CD4-positive, alpha-beta memory T cell (primary cell): Measurements from ENCODE around the gene TSGA10IP. TPM values are rescaled to one million over a fixed set of nuclear protein-coding genes. Genes with fewer than 3 reads are reported as not detected.
"Not testable (repeated sequence)": the region's sequence is repeated elsewhere in the genome, so short reads cannot be mapped to it uniquely, and the experiment has no call there.

ENCODE experiments used
- CTCF ChIA-PET: fragments of 350-600 bp; sonication (Branson Sonifier 250); formaldehyde crosslinking; loops from one replicate; lab custom pipeline; 2021; ENCODE audit warnings: inconsistent platforms; ENCODE audit not compliant: partially characterized antibody; lab: Charles Lee
- POLR2A ChIA-PET: fragments of 350-600 bp; sonication (Branson Sonifier 250); formaldehyde crosslinking; loops from one replicate; lab custom pipeline; 2021; ENCODE audit not compliant: partially characterized antibody; lab: Charles Lee
- DNase-seq, 5 donors: peaks; one replicate each; pipeline versions ENCODE4 v3.0.0 to v3.0.0-alpha.2; 2020 to 2022; ENCODE audit warnings: mixed read lengths in 1 of 5
- H3K27ac ChIP-seq: one replicate; pipeline ENCODE4 v1.7.0; 2013; ENCODE audit warnings: low read depth, low read length
- H3K27me3 ChIP-seq: 2 replicates; pipeline ENCODE4 v1.7.0; 2013; ENCODE audit warnings: mild to moderate bottlenecking, low read length, moderate library complexity; ENCODE audit not compliant: insufficient read depth
- H3K36me3 ChIP-seq: 2 replicates; pipeline ENCODE4 v1.7.0; 2013; ENCODE audit warnings: mild to moderate bottlenecking, low read length, moderate library complexity; ENCODE audit not compliant: insufficient read depth
- H3K4me1 ChIP-seq: 2 replicates; pipeline ENCODE4 v1.7.0; 2013; ENCODE audit warnings: mild to moderate bottlenecking, low read length, moderate library complexity; ENCODE audit not compliant: insufficient read depth
- H3K4me3 ChIP-seq, 2 donors: one replicate each; pipeline ENCODE4 v1.7.0; 2013; ENCODE audit warnings: low read length in 2 of 2, mild to moderate bottlenecking in 1 of 2
- H3K9me3 ChIP-seq, 2 donors: one replicate each; pipeline ENCODE4 v1.7.0; 2013; ENCODE audit warnings: low read length in 2 of 2, control low read depth in 1 of 2; ENCODE audit not compliant: control insufficient read depth in 1 of 2
- H3K27ac Mint-ChIP-seq, 7 donors: one replicate each; pipeline ENCODE4 v1.8.0; 2020 to 2021; ENCODE audit warnings: mixed read lengths in 7 of 7, mild to moderate bottlenecking in 6 of 7, inconsistent platforms in 3 of 7, moderate library complexity in 3 of 7
- H3K27me3 Mint-ChIP-seq, 2 donors: one replicate each; pipeline ENCODE4 v1.8.0; 2020 to 2021; ENCODE audit warnings: mixed read lengths in 2 of 2
- H3K36me3 Mint-ChIP-seq, 2 donors: one replicate each; pipeline ENCODE4 v1.8.0; 2020 to 2021; ENCODE audit warnings: mixed read lengths in 2 of 2, inconsistent platforms in 1 of 2, mild to moderate bottlenecking in 1 of 2
- H3K4me1 Mint-ChIP-seq, 4 donors: one replicate each; pipeline ENCODE4 v1.8.0; 2020 to 2021; ENCODE audit warnings: mixed read lengths in 4 of 4, mild to moderate bottlenecking in 1 of 4
- H3K4me3 Mint-ChIP-seq, 8 donors: one replicate each; pipeline ENCODE4 v1.8.0; 2020 to 2021; ENCODE audit warnings: mixed read lengths in 8 of 8, mild to moderate bottlenecking in 7 of 8, moderate library complexity in 6 of 8, inconsistent platforms in 3 of 8
- H3K9me3 Mint-ChIP-seq, 8 donors: one replicate each; pipeline ENCODE4 v1.8.0; 2020 to 2021; ENCODE audit warnings: mixed read lengths in 8 of 8, mild to moderate bottlenecking in 5 of 8, inconsistent platforms in 3 of 8, moderate library complexity in 1 of 8
- intact Hi-C: fragments of 100-400 bp; cut with micrococcal nuclease; formaldehyde crosslinking; loops from one replicate; pipeline ENCODE4 v1.15.1; 2023
- polyA plus RNA-seq, 2 donors: library from polyadenylated mRNA; unstranded; fragments of 300-500 nt; fragmentation: Illumina TruSeq; gene quantifications; one replicate each; pipeline ENCODE4 v1.2.3, GENCODE V29; 2021
- total RNA-seq, 2 experiments: library from RNA; stranded (reverse); gene quantifications; one replicate each; pipeline ENCODE4 v1.2.3, GENCODE V29; 2021

The TSGA10IP gene
- total and polyA plus RNA-seq, 4 experiments from 2014 or later = not detected

DNA sequence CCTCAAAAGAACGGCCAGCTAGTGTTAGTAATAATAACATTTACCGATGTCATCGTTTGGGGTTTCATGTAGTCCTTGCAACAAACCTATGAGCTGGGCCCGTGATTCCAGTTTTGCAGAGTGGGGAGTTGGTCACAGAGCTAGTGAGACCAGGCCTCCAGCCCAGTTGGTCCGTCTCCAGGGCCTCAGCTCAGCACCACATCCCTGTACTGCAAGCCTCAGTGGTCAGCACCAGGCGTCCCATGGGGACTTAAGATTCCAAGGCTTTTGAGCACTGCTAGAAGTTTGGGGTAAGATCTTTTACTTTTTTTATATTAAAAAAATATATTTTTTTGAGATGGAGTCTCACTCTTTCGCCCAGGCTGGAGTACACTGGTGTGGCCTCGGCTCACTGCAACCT is 1.1 kb upstream of the TSGA10IP start:
- H3K27ac ChIP-seq = no peak overlapping the region
- H3K36me3 Mint-ChIP-seq = no peaks in the 10 kb centered on the region
- no peaks in the 10 kb centered on the region for H3K9me3 Mint-ChIP-seq
- no peak overlapping the region for H3K4me3 Mint-ChIP-seq
- no peaks in the 10 kb centered on the region for H3K9me3 ChIP-seq
- intact Hi-C loops = no loop called here
- H3K27me3 Mint-ChIP-seq = no peaks in the 10 kb centered on the region
- POLR2A ChIA-PET = no interaction called here
- H3K27me3 ChIP-seq = no peaks in the 10 kb centered on the region
- no peaks in the 10 kb centered on the region for H3K4me1 Mint-ChIP-seq
- no peak overlapping the region for H3K27ac Mint-ChIP-seq
- H3K4me1 ChIP-seq = no peaks in the 10 kb centered on the region
- CTCF ChIA-PET = no interaction called here
- no peak overlapping the region for H3K4me3 ChIP-seq
- DNase-seq = no peak
- H3K36me3 ChIP-seq = no peaks in the 10 kb centered on the region

GRCh38 chr11:65944767-65945166 is 513 bp upstream of the TSGA10IP start:
- H3K27ac ChIP-seq = no peak overlapping the region
- ChIA-PET CTCF (no interaction called here), POLR2A (no interaction called here)
- H3K27me3 Mint-ChIP-seq = no peaks in the 10 kb centered on the region
- H3K4me1 ChIP-seq = no peaks in the 10 kb centered on the region
- H3K4me3 ChIP-seq = no peak overlapping the region
- H3K4me1 Mint-ChIP-seq = no peaks in the 10 kb centered on the region
- no peak overlapping the region for H3K4me3 Mint-ChIP-seq
- H3K27ac Mint-ChIP-seq = no peak overlapping the region
- H3K27me3 ChIP-seq = no peaks in the 10 kb centered on the region
- H3K9me3 Mint-ChIP-seq = no peaks in the 10 kb centered on the region
- intact Hi-C loops = no loop called here
- no peaks in the 10 kb centered on the region for H3K9me3 ChIP-seq
- H3K36me3 ChIP-seq = no peaks in the 10 kb centered on the region
- DNase-seq = no peak
- no peaks in the 10 kb centered on the region for H3K36me3 Mint-ChIP-seq

GRCh38 chr11:65945941-65946558 is 770 bp downstream of the TSGA10IP start:
- H3K36me3 Mint-ChIP-seq = no peaks in the 10 kb centered on the region
- peak overlapping the region in 1 of 8 donors; percentile 24 for H3K4me3 Mint-ChIP-seq
- Histone ChIP-seq H3K9me3 (no peaks in the 10 kb centered on the region), H3K4me1 (no peaks in the 10 kb centered on the region), H3K27me3 (no peaks in the 10 kb centered on the region), H3K4me3 (no peak overlapping the region), H3K27ac (no peak overlapping the region), H3K36me3 (no peaks in the 10 kb centered on the region)
- no peaks in the 10 kb centered on the region for H3K27me3 Mint-ChIP-seq
- no peaks in the 10 kb centered on the region for H3K4me1 Mint-ChIP-seq
- no peaks in the 10 kb centered on the region for H3K9me3 Mint-ChIP-seq
- intact Hi-C loops = no loop called here
- ChIA-PET POLR2A (no interaction called here), CTCF (no interaction called here)
- H3K27ac Mint-ChIP-seq = no peak overlapping the region
- DNase-seq = no peak

DNA sequence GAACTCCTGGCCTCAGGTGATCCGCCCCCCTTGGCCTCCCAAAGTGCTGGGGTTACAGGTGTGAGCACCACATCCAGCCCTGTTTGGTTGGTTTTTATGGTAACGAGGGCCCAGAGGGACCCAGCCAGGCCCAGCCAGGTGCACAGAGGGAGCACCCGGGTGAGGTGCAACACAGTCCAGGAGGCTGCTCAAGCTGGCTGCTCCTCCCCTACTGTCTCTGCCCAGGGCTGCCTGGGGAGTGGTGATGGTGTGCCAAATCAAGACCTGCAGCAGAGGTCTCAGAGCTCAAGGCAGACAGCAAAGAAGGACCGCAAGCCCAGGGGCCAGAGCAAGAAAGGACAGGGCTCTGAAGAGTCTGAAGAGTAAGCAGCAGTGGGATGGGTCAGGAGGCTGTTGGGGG is 1.4 kb downstream of the TSGA10IP start:
- no peaks in the 10 kb centered on the region for H3K9me3 ChIP-seq
- H3K27me3 ChIP-seq = no peaks in the 10 kb centered on the region
- no peaks in the 10 kb centered on the region for H3K36me3 Mint-ChIP-seq
- H3K4me1 ChIP-seq = no peaks in the 10 kb centered on the region
- no peaks in the 10 kb centered on the region for H3K9me3 Mint-ChIP-seq
- no peak overlapping the region for H3K27ac Mint-ChIP-seq
- ChIA-PET CTCF (no interaction called here), POLR2A (no interaction called here)
- H3K27me3 Mint-ChIP-seq = no peaks in the 10 kb centered on the region
- H3K4me3 ChIP-seq = no peak overlapping the region
- intact Hi-C loops = no loop called here
- no peak overlapping the region for H3K4me3 Mint-ChIP-seq
- H3K27ac ChIP-seq = no peak overlapping the region
- H3K36me3 ChIP-seq = no peaks in the 10 kb centered on the region
- DNase-seq = no peak
- H3K4me1 Mint-ChIP-seq = no peaks in the 10 kb centered on the region

DNA sequence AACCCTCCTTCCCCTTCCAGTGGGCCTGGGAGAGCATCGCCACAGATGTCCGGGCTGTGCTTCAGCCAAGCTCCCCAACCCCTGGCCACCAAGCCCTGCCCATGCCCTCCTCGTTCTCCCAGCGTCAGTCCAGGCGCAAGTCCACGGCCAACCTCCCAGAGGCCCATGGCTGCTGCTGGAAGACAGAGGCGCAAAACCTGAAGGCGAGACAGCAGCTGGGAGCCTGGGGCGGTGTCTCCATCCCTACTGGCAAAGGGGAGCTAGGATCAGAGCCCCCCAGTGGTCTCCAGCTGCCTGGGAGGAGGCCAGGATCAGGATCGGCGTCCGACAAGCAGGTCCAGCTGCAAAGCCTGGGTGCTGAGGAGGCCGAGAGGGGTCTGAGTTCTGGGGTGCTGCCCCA is 1.9 kb downstream of the TSGA10IP start:
- Histone ChIP-seq H3K27me3 (no peaks in the 10 kb centered on the region), H3K4me3 (no peak overlapping the region), H3K9me3 (no peaks in the 10 kb centered on the region), H3K27ac (no peak overlapping the region), H3K36me3 (no peaks in the 10 kb centered on the region), H3K4me1 (no peaks in the 10 kb centered on the region)
- no peak overlapping the region for H3K27ac Mint-ChIP-seq
- no peak overlapping the region for H3K4me3 Mint-ChIP-seq
- no peaks in the 10 kb centered on the region for H3K9me3 Mint-ChIP-seq
- no peaks in the 10 kb centered on the region for H3K36me3 Mint-ChIP-seq
- intact Hi-C loops = no loop called here
- no peaks in the 10 kb centered on the region for H3K4me1 Mint-ChIP-seq
- no peak for DNase-seq
- ChIA-PET CTCF (no interaction called here), POLR2A (no interaction called here)
- H3K27me3 Mint-ChIP-seq = no peaks in the 10 kb centered on the region

DNA sequence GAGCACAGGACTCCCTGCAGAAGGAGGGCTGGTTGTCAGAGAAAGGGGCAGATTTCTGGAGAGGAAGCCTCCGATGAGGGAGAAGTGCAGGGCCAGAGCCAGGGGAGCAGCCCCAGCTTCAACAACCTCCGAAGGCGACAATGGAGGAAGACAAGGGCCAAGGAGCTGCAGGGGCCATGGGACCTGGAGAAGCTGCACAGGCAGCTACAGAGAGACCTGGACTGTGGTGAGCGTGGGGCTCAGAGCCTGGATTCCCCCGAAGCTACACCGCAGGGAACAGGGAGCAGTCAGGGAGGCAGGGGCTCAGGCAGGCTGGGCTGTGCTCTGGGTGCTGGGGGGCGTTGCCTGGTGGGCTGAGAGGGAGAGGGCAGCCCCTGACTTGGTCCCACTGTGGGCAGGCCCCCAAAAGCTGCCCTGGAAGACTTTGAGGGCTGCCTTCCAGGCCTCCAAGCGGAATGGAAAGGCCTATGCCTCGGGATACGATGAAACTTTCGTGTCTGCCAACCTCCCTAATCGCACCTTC is 2.4 kb downstream of the TSGA10IP start:
- no peaks in the 10 kb centered on the region for H3K27me3 Mint-ChIP-seq
- H3K36me3 ChIP-seq = no peaks in the 10 kb centered on the region
- no peak overlapping the region for H3K4me3 ChIP-seq
- no peak for DNase-seq
- intact Hi-C loops = no loop called here
- no peak overlapping the region for H3K4me3 Mint-ChIP-seq
- no peaks in the 10 kb centered on the region for H3K9me3 ChIP-seq
- CTCF ChIA-PET = no interaction called here
- POLR2A ChIA-PET = no interaction called here
- H3K27ac ChIP-seq = no peak overlapping the region
- no peaks in the 10 kb centered on the region for H3K4me1 Mint-ChIP-seq
- H3K4me1 ChIP-seq = no peaks in the 10 kb centered on the region
- no peaks in the 10 kb centered on the region for H3K36me3 Mint-ChIP-seq
- no peaks in the 10 kb centered on the region for H3K9me3 Mint-ChIP-seq
- no peaks in the 10 kb centered on the region for H3K27me3 ChIP-seq
- no peak overlapping the region for H3K27ac Mint-ChIP-seq

- CTCF ChIA-PET, H3K27ac ChIP-seq, H3K36me3 ChIP-seq, DNase-seq, H3K4me1 Mint-ChIP-seq, H3K27ac Mint-ChIP-seq, H3K9me3 Mint-ChIP-seq, H3K27me3 Mint-ChIP-seq, H3K4me3 Mint-ChIP-seq, H3K36me3 Mint-ChIP-seq, H3K4me3 ChIP-seq, intact Hi-C loops, H3K27me3 ChIP-seq, H3K9me3 ChIP-seq, H3K4me1 ChIP-seq: not testable (repeated sequence)
- POLR2A ChIA-PET = interaction anchor here (0.6 to 1.7 kb wide), 2 partner anchors 22 to 1445 kb away, joined by 3 to 5 read pairs; no protein-coding TSS in a partner anchor
These were observed 5.4 kb downstream of the TSGA10IP start for GRCh38 chr11:65950711-65951110.
